Stimulated activated CD4-positive, alpha-beta T cell treated with anti-CD3 and anti-CD28 coated beads, TNF-alpha, amount 100 ng/mL, for 48 hours (primary cell): ENCODE measurements around the gene STXBP1.
"Not testable (repeated sequence)": the region's sequence is repeated elsewhere in the genome, so short reads cannot be mapped to it uniquely, and the experiment has no call there.

Experiments used
- DNase-seq, 3 donors: peaks; one replicate each; pipeline ENCODE4 v3.0.0-alpha.2; 2020; ENCODE audit warnings: low read depth in 3 of 3

Gene STXBP1

GRCh38 chr9:127577194-127577593, 34.9 kb upstream of the STXBP1 start:
- DNase-seq, result not testable (repeated sequence)

- no peak for DNase-seq
These were observed 33.5 kb upstream of the STXBP1 start for GRCh38 chr9:127578627-127578951.

- DNase-seq, result peak in 2 of 3 donors; percentile 60 to 72
These were observed 32.9 kb upstream of the STXBP1 start for GRCh38 chr9:127578952-127579853.

- DNase-seq, result no peak
These were observed 31.7 kb upstream of the STXBP1 start for GRCh38 chr9:127580366-127580765.

GRCh38 chr9:127580879-127581475, 31.1 kb upstream of the STXBP1 start:
- no peak for DNase-seq

- not testable (repeated sequence) for DNase-seq
These were observed 27.6 kb upstream of the STXBP1 start for GRCh38 chr9:127584474-127584805.

GRCh38 chr9:127585161-127585819, 26.8 kb upstream of the STXBP1 start:
- no peak for DNase-seq

- no peak for DNase-seq
These were observed 26.0 kb upstream of the STXBP1 start for GRCh38 chr9:127586096-127586495.

GRCh38 chr9:127586537-127586936, 25.5 kb upstream of the STXBP1 start:
- DNase-seq, result peak in 2 of 3 donors; percentile 49 to 60

- DNase-seq, result no peak
These were observed 24.1 kb upstream of the STXBP1 start for GRCh38 chr9:127587966-127588365.

- no peak for DNase-seq
These were observed 23.2 kb upstream of the STXBP1 start for GRCh38 chr9:127588740-127589506.

- no peak for DNase-seq
These were observed 22.1 kb upstream of the STXBP1 start for GRCh38 chr9:127589955-127590370.

- DNase-seq, result no peak
These were observed 16.5 kb upstream of the STXBP1 start for GRCh38 chr9:127595611-127596010.

GRCh38 chr9:127598839-127599549, 13.1 kb upstream of the STXBP1 start:
- no peak for DNase-seq

GRCh38 chr9:127599550-127599891, 12.6 kb upstream of the STXBP1 start:
- DNase-seq, result no peak

- no peak for DNase-seq
These were observed 8.9 kb upstream of the STXBP1 start for GRCh38 chr9:127603226-127603625.

GRCh38 chr9:127606043-127606442, 6.0 kb upstream of the STXBP1 start:
- DNase-seq, result no peak

GRCh38 chr9:127608104-127608966, 3.7 kb upstream of the STXBP1 start:
- DNase-seq, result peak; percentile 50 to 65 (median 51)

- no peak for DNase-seq
These were observed 526 bp upstream of the STXBP1 start for GRCh38 chr9:127611603-127611898.

- DNase-seq, result peak in 2 of 3 donors; percentile 6 to 27
These were observed 984 bp downstream of the STXBP1 start for GRCh38 chr9:127612939-127613582.
